Stimulated activated effector memory CD8-positive, alpha-beta T cell treated with anti-CD3 and anti-CD28 coated beads, Interleukin-12 subunit alpha, Interleukin-12 subunit beta, amount 100 ng/mL, for 72 hours (primary cell): Measurements from ENCODE around the gene ENOX2.

Source experiments
- ATAC-seq: fragments of 150-1000 bp; cut with Tn5 transposase; 2 replicates; pipeline ENCODE4 v1.10.0; 2021
- DNase-seq, 2 donors: peaks; one replicate each; pipeline ENCODE4 v3.0.0; 2021 to 2022; ENCODE audit warnings: low spot score in 2 of 2
- H3K27ac Mint-ChIP-seq: one replicate; pipeline ENCODE4 v1.8.0; 2022; ENCODE audit warnings: mild to moderate bottlenecking, mixed read lengths
- H3K36me3 Mint-ChIP-seq: one replicate; pipeline ENCODE4 v1.8.0; 2022; ENCODE audit warnings: mild to moderate bottlenecking, mixed read lengths
- H3K4me1 Mint-ChIP-seq: one replicate; pipeline ENCODE4 v1.8.0; 2022; ENCODE audit warnings: mixed read lengths
- H3K4me3 Mint-ChIP-seq: one replicate; pipeline ENCODE4 v1.8.0; 2022; ENCODE audit warnings: mild to moderate bottlenecking, mixed read lengths
- H3K9me3 Mint-ChIP-seq: one replicate; pipeline ENCODE4 v1.8.0; 2022; ENCODE audit warnings: mixed read lengths

ENOX2 gene

DNA sequence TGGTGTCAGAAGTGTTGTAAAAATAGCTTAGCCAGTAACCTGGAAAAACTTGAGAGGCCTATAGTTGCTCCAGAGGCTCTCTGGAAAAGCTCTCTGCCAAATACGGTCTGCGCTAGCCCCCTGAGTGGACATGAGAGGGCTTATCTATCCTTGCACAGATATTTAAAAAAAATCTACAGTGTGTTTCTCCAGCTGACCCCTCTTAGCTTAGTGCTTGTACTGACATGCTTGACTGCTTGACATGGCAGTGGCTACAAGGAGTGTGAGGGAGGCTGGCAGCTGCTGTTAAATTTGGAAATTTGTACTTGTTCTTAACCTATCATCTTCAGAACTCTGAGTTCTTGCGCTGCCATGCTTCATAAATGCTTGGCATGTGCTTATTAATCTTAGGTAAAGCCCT, 272.0 kb downstream of the ENOX2 start:
- H3K36me3 Mint-ChIP-seq, result no peaks in the 10 kb centered on the region
- no peak for ATAC-seq
- no peak overlapping the region for H3K4me3 Mint-ChIP-seq
- no peaks in the 10 kb centered on the region for H3K9me3 Mint-ChIP-seq
- H3K4me1 Mint-ChIP-seq, result no peaks in the 10 kb centered on the region
- no peak for DNase-seq
- H3K27ac Mint-ChIP-seq, result no peak overlapping the region

DNA sequence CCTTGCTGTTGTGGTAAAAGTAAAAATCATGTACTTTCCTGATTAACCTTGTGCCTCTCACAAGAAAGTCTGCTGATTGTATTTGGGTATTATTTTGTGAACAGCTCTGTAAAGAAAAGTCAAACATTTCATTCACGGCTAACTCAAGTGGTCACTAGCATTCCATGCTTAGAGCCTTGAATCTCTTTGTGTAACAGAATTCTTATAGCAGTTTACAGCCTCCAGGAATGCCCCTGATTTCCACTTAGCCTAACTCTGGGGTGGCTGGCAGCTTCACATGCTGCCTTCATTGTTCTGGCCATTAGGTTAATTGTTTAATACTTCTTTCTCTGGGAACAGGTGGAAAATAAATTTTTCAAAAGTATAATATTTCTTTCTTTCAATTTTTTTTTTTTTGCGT, 274.5 kb downstream of the ENOX2 start:
- H3K9me3 Mint-ChIP-seq, result no peaks in the 10 kb centered on the region
- no peaks in the 10 kb centered on the region for H3K36me3 Mint-ChIP-seq
- ATAC-seq (no peak), DNase-seq (no peak)
- no peaks in the 10 kb centered on the region for H3K4me1 Mint-ChIP-seq
- no peak overlapping the region for H3K27ac Mint-ChIP-seq
- no peak overlapping the region for H3K4me3 Mint-ChIP-seq

DNA sequence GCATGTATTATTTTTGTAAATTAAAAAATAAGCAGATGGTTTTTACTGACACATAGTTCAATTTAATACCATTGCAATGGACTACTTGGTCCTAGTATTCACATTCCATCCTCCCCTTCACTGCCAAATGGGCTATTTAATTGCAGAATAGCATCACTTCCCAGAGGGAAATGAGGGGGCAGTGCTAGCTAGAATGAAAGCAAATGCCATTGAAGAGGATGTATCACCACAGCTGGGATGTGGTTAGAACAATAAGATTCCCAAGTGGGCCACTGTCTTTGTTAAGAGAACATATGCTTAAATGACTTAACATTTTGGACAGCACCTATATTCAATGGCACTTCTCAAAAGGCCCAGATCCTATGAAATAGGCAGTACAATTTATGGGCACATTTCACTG, 276.5 kb downstream of the ENOX2 start:
- H3K27ac Mint-ChIP-seq, result no peak overlapping the region
- no peaks in the 10 kb centered on the region for H3K4me1 Mint-ChIP-seq
- no peak for DNase-seq
- no peaks in the 10 kb centered on the region for H3K36me3 Mint-ChIP-seq
- H3K4me3 Mint-ChIP-seq, result no peak overlapping the region
- ATAC-seq, result no peak
- H3K9me3 Mint-ChIP-seq, result no peaks in the 10 kb centered on the region

DNA sequence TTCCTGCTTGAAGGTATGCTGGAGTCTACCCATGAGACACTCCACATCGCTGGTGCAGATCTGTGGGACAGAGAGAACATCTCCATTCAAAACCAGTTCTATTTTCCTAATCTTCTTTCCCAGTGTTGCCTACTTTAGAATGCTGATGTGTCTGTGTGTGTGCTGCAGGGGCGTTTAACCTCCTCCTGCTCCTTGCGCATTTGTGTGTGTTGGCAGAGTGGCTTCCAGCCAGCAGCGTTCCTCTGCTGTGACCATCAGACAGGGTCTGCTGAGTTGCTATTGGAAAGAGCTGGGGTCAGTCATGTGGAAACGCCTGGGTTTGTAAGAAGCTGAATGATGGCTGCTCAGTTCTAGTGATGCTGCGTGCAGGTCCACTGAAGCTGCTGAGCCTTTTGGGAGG, 277.6 kb downstream of the ENOX2 start:
- no peak for DNase-seq
- Mint-ChIP-seq H3K4me3 (no peak overlapping the region), H3K27ac (no peak overlapping the region), H3K9me3 (no peaks in the 10 kb centered on the region), H3K4me1 (no peaks in the 10 kb centered on the region), H3K36me3 (no peaks in the 10 kb centered on the region)
- no peak for ATAC-seq

DNA sequence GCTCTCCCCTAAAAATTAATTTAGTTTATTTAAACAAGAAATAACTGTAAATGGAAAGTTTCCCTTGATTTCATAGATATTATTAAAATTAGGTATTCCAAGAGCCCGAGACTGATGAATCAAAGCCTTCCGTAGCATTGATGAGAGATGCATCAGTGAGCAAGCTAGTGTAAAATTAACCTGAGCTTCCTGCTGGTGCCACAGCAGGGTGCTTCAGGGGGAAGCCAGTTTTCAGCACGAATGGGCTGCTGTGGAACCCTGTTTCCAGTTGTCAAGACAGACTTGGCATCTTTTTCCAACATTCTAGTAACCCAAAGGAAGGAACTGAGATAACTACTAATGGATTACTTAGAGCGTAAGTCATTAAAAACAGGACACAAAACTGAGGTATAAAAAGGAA, 279.5 kb downstream of the ENOX2 start:
- Mint-ChIP-seq H3K4me1 (no peaks in the 10 kb centered on the region), H3K27ac (no peak overlapping the region), H3K36me3 (no peaks in the 10 kb centered on the region), H3K4me3 (no peak overlapping the region), H3K9me3 (no peaks in the 10 kb centered on the region)
- no peak for DNase-seq
- ATAC-seq, result no peak

DNA sequence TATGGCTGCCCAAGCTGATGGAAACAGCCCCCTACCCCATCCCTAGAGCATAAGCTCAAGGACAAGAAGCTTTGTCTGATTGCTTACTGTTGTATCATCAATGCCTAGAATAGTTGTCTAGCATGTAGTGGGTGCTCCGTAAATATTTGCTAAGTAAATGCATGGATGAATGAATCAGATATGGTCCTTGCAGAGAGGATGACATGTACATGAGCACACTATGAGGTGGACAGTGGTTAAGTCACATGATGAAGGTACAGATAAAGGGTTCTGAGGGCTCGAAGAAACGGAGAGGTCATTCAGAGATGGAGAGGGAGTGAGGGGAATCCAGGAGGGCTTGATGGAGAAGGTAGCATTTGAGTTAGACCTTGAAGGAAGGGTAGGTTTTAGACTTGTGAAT, 287.1 kb downstream of the ENOX2 start:
- Mint-ChIP-seq H3K4me1 (no peaks in the 10 kb centered on the region), H3K36me3 (no peaks in the 10 kb centered on the region), H3K9me3 (no peaks in the 10 kb centered on the region), H3K27ac (no peak overlapping the region), H3K4me3 (no peak overlapping the region)
- no peak for ATAC-seq
- no peak for DNase-seq

DNA sequence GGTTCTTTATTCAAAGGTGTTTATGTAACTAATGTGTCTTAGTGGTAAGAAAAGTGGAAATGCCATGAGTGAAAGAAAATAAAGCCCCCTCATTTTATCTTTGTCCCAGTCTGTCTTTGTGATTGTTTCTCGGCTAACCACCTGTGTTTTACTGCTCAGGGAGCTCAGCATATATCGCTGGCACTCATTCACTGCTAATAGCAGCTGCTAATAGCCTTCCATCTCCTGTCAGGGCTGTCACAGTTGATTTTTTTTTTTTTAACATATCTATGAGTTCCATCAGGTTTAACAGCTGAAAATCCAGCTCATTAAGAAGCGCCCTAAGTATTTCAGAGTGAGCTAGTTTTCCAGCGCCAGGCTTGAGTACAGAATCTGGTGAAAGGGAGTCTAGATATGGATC, 295.6 kb downstream of the ENOX2 start:
- Mint-ChIP-seq H3K27ac (no peak overlapping the region), H3K4me3 (no peak overlapping the region), H3K4me1 (no peaks in the 10 kb centered on the region), H3K36me3 (no peaks in the 10 kb centered on the region), H3K9me3 (no peaks in the 10 kb centered on the region)
- ATAC-seq (no peak), DNase-seq (no peak)

DNA sequence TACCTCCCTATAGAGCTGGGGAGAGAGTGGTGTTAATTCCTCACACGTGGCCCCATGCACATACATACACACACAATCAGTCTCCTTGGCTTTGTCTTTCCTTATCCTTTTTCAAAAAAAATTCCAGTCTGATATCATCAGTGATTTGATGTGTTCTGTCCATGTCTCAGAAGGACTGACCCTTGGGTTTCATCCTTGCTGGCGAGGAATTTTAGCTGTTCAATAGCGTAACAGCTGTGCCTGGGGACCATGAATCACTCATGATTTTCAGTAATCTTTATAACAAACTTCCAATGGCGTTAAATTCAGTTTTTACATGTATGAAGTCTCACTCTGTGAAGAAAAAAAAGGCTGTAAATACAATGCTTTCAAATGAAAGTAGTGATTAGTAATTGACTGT, 296.6 kb downstream of the ENOX2 start:
- H3K4me3 Mint-ChIP-seq, result no peak overlapping the region
- DNase-seq (no peak), ATAC-seq (no peak)
- H3K27ac Mint-ChIP-seq, result no peak overlapping the region
- H3K4me1 Mint-ChIP-seq, result no peaks in the 10 kb centered on the region
- H3K36me3 Mint-ChIP-seq, result no peaks in the 10 kb centered on the region
- H3K9me3 Mint-ChIP-seq, result no peaks in the 10 kb centered on the region

DNA sequence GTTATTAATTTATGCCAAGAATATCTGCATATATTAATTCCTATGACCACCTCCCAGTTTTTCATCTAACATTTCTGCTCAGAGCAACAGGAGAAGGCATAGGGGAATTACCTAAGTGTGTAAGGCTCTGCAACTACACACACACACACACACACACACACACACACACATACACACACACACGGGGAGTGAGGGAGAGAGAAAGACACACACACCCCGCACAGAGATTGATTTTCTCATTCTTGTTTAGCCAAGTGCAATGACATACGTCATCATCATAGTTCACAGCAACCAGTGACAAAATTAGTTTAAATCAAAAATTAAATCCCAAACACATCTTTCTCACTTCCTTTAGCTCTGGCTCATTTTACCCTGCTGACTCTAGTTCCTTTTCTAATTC, 298.1 kb downstream of the ENOX2 start:
- ATAC-seq (no peak), DNase-seq (no peak)
- Mint-ChIP-seq H3K36me3 (no peaks in the 10 kb centered on the region), H3K4me1 (no peaks in the 10 kb centered on the region), H3K4me3 (no peak overlapping the region), H3K9me3 (no peaks in the 10 kb centered on the region), H3K27ac (no peak overlapping the region)

DNA sequence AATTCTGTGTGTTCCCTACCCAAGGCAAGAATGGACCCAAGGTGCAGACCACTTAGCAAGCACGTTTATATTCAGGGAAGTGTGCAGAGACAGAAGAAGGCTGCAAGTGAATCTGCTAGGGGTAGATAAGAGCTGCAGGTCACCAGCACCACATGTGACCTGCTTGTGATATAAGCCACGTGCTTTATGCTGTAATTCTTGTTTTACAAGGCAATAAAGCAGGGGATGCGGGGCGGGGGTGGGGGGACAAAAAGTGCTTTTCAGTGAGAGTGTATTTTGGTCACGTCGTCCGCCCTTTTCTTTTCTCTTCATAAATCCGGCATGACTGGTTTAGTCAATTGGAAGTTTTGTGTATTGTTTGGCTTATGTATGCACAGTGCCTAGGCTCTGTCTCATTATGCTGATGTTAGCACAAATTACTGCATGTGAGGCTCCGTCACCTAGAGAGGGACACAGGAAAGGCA, 308.5 kb downstream of the ENOX2 start:
- no peaks in the 10 kb centered on the region for H3K9me3 Mint-ChIP-seq
- no peaks in the 10 kb centered on the region for H3K4me1 Mint-ChIP-seq
- H3K4me3 Mint-ChIP-seq, result no peak overlapping the region
- no peak for DNase-seq
- no peaks in the 10 kb centered on the region for H3K36me3 Mint-ChIP-seq
- H3K27ac Mint-ChIP-seq, result no peak overlapping the region
- no peak for ATAC-seq

DNA sequence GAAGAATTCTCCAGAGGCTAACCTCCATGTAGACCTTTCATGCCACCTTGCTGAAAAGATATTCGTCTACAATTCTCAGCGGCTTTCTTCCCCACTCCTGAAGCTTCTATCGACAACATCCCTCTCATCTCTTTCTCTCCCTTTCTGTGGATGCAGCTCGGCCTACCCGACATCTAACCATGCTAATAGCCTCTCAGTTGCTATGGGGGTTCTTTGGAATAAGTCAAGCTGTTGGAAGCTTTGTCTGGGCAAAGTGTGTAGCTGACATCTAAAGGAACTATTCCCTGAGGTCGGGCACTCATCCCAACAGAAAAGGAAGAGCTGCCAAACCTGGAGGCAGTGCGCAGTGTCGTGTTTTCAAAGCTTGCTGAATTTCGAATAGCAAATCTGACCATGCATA, 309.1 kb downstream of the ENOX2 start:
- H3K36me3 Mint-ChIP-seq, result no peaks in the 10 kb centered on the region
- H3K4me3 Mint-ChIP-seq, result no peak overlapping the region
- ATAC-seq (no peak), DNase-seq (no peak)
- no peak overlapping the region for H3K27ac Mint-ChIP-seq
- H3K4me1 Mint-ChIP-seq, result no peaks in the 10 kb centered on the region
- H3K9me3 Mint-ChIP-seq, result no peaks in the 10 kb centered on the region

DNA sequence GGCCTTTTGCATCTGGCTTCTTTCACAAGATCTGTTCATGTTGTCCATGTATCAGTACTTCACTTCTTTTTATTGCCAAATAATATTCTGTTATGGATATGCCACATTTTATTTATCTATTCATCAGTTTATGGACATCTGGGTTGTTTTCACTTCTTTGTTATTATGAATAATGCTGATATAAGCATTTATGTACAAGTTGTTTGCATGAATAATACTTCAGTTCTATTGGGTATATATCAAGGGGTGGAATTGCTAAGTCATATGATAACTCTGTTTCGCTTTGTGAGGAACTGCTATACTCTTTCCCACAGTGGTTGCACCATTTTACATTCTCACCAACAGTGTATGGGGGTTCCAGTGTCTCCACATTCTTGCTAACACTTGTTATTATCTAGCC, 310.8 kb downstream of the ENOX2 start:
- Mint-ChIP-seq H3K9me3 (no peaks in the 10 kb centered on the region), H3K36me3 (no peaks in the 10 kb centered on the region), H3K27ac (no peak overlapping the region), H3K4me1 (no peaks in the 10 kb centered on the region), H3K4me3 (no peak overlapping the region)
- no peak for DNase-seq
- no peak for ATAC-seq

DNA sequence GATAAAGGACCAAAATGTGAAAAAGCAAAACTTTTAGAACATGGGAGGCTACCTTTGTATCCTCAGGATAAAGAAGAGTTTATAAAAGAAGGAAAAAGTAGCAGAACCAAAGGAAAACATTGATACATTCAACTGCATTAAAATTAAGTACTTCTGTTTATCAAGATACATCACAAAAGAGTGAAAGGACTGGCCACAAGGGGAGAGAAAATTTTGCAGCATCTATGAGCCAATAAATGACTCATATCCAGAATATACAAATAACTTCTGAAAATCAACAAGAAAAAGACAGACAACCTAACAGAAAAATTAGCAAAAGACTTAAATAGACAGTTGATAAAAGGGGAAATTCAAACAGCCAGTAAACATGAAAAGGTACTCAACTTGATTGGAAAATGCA, 324.1 kb downstream of the ENOX2 start:
- H3K4me1 Mint-ChIP-seq, result no peaks in the 10 kb centered on the region
- H3K36me3 Mint-ChIP-seq, result no peaks in the 10 kb centered on the region
- H3K4me3 Mint-ChIP-seq, result no peak overlapping the region
- no peak for ATAC-seq
- H3K9me3 Mint-ChIP-seq, result no peaks in the 10 kb centered on the region
- no peak overlapping the region for H3K27ac Mint-ChIP-seq
- DNase-seq, result no peak

DNA sequence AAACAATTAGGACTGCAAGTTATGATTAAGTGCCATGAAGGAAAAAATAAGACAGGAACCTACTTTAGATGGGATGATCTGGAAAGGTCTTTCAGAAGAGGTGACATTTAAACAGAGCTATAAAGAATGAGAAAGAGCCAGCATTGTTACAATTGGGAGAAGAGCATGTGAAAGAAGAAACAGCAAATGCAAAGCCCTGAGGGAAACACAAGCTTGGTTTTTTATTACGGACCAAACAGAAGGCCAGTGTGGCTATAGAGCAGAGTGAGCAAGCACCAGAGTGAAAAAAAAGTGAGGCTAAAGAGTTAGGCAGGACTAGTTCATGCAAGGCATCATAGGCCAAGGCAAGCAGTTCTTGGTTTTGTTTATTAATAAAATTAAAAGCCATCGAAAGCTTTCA, 325.6 kb downstream of the ENOX2 start:
- H3K4me3 Mint-ChIP-seq, result no peak overlapping the region
- H3K9me3 Mint-ChIP-seq, result no peaks in the 10 kb centered on the region
- H3K4me1 Mint-ChIP-seq, result no peaks in the 10 kb centered on the region
- DNase-seq (no peak), ATAC-seq (no peak)
- no peaks in the 10 kb centered on the region for H3K36me3 Mint-ChIP-seq
- H3K27ac Mint-ChIP-seq, result no peak overlapping the region

DNA sequence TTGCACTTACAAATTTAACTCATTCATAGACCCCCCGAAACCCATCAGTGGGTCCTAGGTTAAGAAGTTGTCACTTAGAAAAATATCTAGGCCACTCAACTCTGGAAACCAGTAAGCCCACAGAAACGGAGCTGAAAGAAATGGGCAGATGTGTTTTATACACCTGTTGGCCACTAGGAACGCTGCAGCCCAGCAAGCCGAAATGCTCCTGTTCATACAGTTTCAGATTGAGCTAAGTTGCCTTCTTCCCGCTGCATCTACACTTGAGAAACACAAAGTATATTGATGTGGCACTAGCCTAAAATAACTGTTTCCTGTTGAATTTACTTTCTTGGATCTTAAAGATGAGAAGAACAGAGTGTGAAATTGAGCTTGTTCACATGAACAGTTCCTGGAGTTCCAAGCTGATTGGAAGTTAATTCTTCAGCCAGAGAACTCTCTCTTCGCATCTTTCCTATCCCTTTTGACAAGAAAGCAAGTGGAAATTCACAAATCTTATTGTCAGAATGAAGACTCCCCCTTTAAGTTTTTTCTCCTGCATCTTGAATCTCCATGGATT, 327.1 kb downstream of the ENOX2 start:
- Mint-ChIP-seq H3K27ac (no peak overlapping the region), H3K4me3 (no peak overlapping the region), H3K4me1 (no peaks in the 10 kb centered on the region), H3K9me3 (no peaks in the 10 kb centered on the region), H3K36me3 (no peaks in the 10 kb centered on the region)
- peak in 1 of 2 donors; percentile 46 for DNase-seq
- peak; percentile 26 for ATAC-seq
